GM10847 (cell line): ENCODE data around the gene LAMTOR2.

ENCODE experiments used
- POLR2A ChIP-seq: IDR thresholded peaks from 2 replicates; pipeline ENCODE4 v1.6.1; 2011; ENCODE audit not compliant: insufficient read length; ENCODE audit errors: extremely low read depth

Gene LAMTOR2

GRCh38 chr1:156080863-156081179, 26.2 kb downstream of the LAMTOR2 start:
- TF ChIP-seq POLR2A: no peak

- no peak for TF ChIP-seq POLR2A
These were observed 26.8 kb downstream of the LAMTOR2 start for GRCh38 chr1:156081180-156081916.

GRCh38 chr1:156081917-156082308, 27.3 kb downstream of the LAMTOR2 start:
- TF ChIP-seq POLR2A: no peak

- TF ChIP-seq POLR2A: no peak
These were observed 27.9 kb downstream of the LAMTOR2 start, which contains the start of gene MEX3A for GRCh38 chr1:156082309-156083091. MEX3A (minus strand) TSS chr1:156082465; CDS start chr1:156081998, 467 bp downstream.

GRCh38 chr1:156083800-156084790, 29.5 kb downstream of the LAMTOR2 start:
- no peak for TF ChIP-seq POLR2A

- TF ChIP-seq POLR2A: no peak
These were observed 31.7 kb downstream of the LAMTOR2 start for GRCh38 chr1:156086256-156086662.

GRCh38 chr1:156089704-156090103, 35.1 kb downstream of the LAMTOR2 start:
- TF ChIP-seq POLR2A: no peak

- no peak for TF ChIP-seq POLR2A
These were observed 35.7 kb downstream of the LAMTOR2 start for GRCh38 chr1:156090138-156090839.

GRCh38 chr1:156090840-156091188, 36.2 kb downstream of the LAMTOR2 start:
- TF ChIP-seq POLR2A: no peak

- no peak for TF ChIP-seq POLR2A
These were observed 37.0 kb downstream of the LAMTOR2 start for GRCh38 chr1:156091610-156092009.

- TF ChIP-seq POLR2A: no peak
These were observed 41.4 kb downstream of the LAMTOR2 start for GRCh38 chr1:156095906-156096508.

- TF ChIP-seq POLR2A: no peak
These were observed 42.2 kb downstream of the LAMTOR2 start for GRCh38 chr1:156096640-156097391.

- no peak for TF ChIP-seq POLR2A
These were observed 43.1 kb downstream of the LAMTOR2 start for GRCh38 chr1:156097499-156098178.

GRCh38 chr1:156098784-156099183, 44.2 kb downstream of the LAMTOR2 start:
- no peak for TF ChIP-seq POLR2A

GRCh38 chr1:156099282-156099681, 44.7 kb downstream of the LAMTOR2 start:
- TF ChIP-seq POLR2A: no peak
